Astrocyte of the hippocampus (primary cell): ENCODE data around the gene MGMT.

Source experiments
- DNase-seq: peaks from one replicate; pipeline ENCODE4 v3.0.0; 2011; ENCODE audit warnings: low read depth, low spot score

MGMT gene

DNA sequence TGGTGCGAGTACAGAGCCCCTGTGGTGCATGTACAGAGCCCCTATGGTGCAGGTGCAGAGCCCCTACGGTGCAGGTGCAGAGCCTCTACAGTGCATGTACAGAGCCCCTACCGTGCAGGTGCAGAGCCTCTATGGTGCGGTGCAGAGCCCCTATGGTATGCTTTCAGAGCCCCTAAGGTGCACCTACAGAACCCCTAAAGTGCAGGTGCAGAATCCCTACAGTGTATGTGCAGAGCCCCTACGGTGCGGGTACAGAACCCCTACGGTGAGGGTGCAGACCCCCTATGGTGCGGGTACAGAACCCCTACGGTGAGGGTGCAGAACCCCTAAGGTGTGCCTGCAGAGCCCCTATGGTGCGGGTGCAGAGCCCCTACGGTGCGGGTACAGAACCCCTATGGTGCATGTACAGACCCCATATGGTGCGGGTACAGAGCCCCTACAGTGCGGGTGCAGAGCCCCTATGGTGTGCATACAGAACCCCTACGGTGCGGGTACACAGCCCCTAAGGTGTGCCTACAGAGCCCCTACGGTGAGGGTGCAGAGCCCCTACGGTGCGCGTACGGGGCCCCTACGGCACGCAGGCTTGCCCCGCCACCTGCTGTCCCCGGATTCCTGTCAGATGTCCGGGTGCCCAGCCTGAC, 53.5 kb downstream of the MGMT start:
- DNase-seq = no peak

DNA sequence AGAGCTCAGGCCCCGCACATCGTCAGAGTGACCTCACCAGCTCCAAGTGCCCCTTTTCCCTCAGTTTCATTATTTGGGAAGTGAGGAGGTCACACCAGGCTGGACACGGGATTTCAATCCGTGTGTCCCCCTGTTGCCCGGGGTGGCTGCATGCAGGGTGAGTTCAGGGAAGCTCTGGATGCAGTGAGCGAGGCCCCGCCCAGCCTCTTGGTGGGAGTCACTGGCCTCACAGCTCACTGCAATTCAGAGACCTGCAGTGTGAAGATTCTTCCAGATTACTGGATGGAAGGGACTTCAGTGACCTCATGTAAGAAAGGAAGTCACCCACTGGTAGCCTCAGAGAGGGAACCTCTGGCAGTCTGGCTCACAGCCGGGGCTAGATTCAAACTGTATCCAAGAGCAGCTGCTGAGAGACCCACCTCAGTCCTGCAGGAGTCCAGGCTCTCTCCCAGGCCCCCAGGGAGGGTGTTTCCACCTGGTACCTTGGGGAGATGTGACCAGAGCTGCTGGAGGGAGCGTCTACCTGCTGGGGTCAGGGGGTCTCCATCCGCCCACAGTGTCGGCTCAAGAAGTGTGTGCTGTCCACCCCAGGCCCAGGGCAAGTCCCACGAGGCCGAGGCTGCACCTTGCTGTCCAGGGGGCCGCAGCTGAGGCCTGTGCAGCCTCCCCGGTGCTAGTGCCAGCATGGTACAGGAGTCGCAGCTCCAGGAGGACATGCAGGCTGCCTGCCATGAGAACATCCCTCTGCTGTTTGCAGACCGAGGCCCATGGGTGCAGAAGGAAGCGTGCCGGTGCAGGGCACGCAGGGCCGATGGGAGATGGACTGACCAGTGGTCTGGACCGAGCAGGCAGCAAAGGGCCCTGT, 54.4 kb downstream of the MGMT start:
- DNase-seq = no peak

DNA sequence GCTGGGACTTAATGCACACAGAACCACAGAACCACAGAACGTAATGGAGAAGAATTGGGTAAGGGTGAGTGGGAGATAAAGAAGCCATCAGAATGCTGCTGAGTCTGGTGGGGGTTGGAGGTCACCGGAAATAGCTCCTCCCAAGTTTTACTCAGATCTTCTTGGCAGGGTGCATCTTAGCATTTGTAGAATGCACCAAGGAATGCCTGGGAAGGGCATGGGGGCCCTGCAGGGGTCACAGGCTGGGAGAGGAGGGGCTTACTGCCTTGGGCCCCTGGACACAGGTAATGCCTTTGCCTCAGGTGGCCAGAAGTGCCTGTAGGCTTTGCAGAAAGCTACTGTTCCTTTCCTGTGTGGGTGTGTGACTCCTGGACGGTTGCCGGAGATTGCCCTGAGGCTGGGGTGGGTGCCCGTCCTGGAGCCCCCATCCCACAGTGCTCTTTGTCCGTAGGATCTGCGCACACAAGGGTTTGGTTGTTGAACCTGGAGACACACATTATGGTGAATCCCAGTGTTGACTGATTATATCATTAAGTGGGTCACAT, 55.1 kb downstream of the MGMT start:
- DNase-seq = no peak

DNA sequence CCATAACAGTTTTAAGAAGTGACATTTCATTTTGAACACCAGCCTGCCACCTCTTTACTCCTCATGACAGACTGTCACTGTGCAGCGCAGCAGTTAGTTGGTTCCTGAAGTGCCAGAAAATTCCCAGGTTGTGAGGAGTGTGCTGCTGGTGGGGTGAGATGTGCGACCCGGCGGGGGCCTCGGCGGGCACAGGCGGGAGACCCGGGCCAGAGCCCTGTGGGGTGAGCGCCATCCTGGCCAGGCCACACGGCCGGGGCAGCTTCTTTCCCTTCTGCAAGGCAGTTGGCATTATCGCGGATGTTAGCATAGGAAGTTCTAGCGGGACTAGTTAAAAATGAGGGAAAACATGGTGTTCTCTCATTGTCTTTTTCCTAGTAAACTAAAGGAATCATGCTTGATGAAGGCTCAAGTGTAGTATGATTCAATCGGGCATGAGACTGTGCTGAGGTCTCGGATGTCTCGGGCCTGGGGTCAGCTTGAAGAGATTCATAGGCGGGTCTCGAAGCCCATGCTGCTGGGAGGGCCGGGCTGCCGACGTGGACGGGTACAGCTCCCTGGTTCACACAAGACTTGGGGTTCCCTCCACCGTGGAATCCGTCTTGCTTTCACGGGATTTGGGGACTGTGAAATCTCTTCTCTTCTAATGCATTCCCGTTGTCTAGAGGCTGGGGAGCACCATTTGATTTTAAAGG, 56.1 kb downstream of the MGMT start:
- no peak for DNase-seq

DNA sequence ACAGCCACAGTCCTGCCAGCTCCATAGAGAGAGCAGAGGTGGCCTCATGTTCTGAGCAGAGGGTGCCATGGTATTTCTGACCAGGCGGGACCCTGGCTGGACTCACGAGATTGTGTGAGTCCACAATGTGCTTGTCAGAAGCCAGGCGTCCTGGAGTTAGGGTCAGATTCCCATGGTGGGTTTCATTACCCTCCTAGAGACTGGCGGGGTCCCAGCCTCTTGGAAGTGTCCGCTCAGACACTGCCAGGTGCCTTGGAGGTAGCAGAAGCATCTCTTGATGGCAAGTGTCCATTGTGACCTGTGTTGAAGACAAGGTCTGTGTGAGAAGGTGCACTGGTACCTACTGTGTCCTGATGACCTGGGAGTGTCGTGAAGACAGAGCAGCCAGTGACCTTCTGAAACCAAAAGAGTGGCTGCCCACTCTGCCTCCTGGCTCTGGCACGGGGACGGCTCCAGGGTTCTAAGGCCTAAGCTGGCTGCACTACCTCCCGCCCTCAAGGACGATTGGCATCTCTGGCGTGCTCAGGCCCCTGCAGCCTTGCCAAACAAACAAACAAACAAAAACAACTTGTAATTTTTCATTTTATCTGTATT, 56.8 kb downstream of the MGMT start:
- no peak for DNase-seq

DNA sequence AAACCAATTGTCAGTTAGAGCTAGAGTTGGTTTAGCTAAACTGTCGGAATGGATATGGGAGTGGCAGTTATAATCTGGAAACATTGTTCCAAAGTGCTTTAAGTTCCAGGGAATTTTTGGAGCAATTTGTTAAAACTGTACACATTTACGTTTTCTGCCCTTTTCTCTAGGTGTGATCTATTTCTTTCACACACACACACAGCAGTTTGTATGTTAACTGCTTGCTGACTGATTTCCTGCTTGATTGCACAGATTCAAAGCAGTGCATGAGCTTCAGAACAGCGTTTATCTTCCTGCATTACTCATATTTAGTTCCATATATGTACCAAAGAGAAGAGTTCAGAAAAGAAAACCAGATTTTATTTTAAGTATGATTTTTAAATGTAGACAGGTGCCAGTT, 57.9 kb downstream of the MGMT start:
- no peak for DNase-seq

DNA sequence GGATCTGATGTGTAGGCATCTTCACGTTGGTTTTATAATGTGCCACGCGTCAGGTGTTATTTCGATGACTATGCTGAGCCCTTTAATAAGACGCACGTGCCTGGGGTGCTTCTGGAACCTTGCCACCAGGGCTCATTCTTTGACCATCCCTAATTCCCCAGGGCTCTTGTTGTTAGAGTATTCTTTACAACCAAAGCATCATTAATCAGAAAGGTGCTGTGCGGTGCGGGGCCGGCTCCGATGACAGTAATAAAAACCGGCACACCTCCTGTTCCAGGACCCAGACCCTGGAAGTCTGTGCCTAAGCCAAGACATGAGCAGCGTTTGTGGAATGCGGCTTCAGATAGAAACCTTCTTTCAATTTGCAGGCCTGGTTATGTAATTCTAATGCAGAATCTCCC, 58.4 kb downstream of the MGMT start:
- DNase-seq = peak; percentile 75

DNA sequence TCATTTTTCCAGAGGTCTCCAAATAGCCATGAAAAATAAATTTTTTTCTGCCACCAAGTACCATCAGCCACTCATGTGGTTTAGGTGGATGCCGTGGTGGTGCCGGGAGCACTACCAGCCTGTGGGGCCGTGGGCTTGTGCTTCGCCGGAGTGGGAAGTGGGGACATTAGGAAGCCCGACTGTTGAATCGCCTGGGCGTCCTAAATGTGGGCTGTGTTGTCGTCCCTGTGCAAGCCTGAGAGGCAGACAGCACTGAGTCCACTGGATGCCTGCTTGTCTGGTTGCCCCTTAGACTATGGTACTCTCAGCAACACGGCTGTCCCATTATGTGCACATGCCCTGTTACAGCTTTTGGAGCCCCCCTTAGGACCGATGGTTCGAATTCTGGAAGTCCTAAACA, 59.9 kb downstream of the MGMT start:
- DNase-seq = no peak

DNA sequence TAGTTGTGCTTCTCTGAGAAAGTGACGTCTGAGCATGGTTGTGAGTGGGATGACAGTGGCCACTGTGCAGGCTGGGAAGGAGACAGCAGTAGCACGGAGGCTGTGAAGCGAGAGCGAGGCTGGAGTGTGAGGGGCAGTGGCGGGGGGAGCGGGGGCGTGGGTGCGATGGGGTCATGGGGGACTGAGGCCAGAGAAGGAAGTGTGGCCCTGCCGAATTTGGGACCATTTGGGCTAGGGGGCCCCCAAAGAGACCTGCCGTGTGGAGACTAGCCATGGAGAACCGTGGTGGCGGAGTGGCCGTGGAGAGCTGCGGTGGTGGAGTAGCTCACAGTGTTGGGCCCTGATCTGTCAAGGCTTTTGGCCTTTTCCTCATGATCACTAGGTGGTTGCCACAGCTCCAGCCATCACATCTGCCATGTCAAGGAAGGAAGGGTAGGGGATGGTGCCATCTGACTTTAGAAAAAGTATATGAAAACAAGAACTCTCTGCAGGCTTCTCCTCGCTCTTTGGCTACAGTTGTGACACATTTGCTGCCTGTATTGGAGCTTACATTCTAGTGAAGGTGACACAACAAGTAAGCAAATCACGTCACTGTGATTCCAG, 61.4 kb downstream of the MGMT start:
- DNase-seq = no peak

DNA sequence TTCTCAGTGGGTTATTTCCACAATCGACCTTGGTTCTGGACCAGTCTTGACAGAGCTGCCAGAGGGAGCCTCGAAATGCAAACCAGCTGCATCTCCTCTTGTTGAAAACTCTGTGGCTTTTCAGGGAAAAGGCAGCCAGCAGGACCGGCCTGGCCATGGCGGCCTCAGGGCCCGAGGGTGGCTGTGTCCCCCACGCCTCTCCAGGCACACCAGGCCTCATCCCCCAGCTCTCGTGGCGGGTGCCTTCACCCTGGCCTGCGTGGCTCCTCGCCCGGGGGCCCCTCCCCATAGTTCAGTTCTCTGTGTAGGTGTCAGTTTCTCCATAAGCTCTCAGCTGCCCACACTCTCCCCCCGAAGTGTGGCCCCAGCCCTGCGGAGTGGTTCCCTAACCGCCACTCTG, 63.5 kb downstream of the MGMT start:
- no peak for DNase-seq

DNA sequence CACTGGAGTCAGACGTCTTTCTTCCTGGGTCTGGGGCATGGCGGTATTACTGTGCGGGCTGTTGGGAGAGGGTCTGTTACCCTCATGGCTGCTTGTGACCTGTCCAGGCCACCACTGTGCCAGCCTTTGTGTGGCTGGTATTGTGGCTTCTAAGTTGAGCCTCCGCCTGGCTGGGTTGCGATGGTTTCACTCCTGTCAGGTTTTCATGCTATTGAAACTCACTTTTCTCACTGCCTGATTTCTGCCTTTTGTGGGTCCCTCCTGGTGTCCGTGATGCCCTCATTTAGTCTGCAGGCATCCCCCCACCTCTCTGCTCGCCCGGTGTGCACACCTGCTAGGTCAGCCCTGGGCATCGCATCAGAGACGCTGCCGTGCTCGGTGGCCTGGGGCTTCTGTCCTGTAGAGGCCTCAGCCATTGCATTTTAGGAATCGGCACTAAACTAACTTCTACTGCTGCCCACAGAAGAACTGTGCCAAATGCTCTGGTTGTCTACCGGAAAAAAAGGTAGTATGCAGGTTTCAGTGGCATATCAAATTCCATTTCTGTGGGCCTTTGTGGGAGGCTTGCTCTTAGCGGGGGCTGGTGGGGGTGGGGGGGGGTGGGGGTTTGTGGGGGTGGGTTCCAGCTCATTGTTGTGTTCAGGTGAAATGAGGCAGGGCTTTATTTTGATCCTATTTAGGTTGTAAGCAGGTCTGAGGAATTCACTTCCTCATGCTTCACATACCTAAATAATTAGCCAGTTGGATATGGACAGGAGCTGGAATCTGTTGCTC, 64.3 kb downstream of the MGMT start:
- peak; percentile 83 for DNase-seq

DNA sequence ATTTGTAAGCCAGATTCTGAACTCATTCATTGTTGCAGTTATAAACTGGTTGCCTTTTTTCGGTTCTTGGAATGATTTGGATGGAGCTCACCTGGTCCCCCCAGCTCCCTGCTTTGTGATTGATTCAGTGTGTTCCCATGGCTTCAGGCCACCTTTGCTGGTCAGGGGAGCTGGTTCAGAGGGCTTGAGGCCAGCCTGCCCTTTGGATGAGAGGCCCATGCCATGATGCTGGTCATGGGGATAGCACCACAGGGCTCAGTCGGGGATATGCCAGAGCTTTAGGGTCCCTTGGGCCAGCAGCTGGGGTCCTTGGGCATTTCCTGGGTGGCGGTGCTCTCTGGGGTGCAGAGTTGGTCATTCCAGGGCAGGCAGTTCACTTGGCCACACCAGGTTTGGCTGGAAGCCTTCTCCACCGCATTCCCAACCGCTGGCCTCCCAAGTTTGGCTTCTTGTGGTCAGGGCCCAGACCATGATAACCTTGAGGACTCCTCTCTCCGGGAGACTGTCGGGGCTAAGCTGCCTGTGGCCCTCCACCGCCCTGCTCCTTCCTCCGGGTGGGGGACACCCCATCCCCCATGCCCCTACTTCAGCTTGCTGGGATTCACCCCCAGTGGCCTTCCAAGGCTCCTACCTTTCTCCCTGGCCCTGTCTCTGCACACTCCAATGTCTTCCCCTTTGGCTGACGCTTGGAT, 65.1 kb downstream of the MGMT start:
- DNase-seq = peak; percentile 87

DNA sequence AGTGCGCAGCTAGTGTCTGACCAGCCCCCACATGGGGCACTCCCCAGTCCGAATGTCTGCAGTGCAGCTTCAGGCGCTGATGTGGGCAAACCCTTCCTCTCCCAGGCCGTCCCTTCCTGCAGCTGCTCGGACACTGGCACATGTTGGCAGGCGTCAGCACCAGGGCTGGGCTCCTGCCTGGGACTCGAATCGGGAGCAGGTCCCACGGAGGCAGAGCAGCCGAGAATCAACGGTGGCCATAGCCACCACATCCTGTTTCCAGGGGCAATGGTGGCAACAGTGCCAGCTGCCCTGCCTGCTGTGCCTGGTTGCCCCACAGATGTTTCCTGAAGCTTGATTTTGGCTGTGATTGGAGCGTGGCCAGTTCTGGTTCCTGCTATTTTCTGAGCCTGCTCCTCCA, 65.8 kb downstream of the MGMT start:
- no peak for DNase-seq

DNA sequence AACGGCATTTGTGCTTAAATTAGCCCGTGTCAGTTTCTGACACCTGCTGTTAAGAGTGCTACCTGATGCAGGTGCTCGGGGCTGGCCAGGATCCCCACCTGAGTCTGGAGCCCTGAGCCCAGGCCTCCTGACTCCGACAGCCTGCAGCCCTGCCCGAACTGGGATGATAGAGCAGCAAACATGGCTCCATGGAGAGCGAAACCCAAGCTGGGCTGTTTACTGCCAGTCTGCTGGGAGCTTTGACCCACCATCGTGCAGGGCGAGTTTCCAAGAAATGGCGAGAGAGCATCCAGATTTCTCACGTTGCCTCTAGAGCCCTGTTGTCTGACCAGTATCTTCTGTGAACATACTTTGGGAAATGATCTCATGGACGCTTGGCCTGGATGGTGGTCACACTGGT, 66.2 kb downstream of the MGMT start:
- no peak for DNase-seq

DNA sequence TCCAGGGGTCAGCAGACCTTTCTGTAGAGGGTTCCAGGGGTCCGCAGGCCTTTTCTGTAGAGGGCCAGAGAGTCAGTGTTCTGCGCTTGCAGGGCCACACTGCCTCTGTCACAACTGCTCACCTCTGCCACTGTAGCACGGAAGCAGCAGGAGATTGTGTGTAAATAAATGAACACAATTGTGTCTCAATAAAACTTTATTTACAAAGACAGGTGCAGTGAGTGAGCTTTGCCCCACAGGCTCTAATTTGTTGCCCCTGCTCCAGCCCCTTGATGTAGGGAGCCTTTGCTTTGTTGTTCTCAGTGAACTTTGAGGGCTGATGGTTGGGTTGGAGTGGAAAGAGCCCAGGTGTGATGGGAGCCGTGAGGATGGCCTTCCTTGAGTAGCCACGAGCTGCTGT, 67.8 kb downstream of the MGMT start:
- no peak for DNase-seq

DNA sequence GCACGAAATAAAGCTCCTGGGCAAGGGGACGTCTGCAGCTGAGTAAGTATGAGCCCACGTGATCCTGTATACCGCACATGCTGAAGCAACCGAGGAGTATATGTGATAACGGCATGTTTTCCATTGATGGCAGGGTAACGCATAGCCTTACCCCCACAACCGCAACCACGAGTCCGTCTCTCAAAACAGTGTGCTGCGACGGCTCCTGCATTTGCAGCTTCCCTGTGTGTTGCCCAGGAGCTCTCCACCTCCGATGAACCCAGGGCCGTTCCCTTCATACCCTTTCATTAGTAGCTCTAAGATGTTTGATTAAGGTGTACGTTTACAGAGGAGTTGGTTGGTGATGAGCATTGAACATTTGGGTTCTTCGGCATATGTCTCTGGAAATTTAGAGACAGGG, 69.3 kb downstream of the MGMT start:
- no peak for DNase-seq

DNA sequence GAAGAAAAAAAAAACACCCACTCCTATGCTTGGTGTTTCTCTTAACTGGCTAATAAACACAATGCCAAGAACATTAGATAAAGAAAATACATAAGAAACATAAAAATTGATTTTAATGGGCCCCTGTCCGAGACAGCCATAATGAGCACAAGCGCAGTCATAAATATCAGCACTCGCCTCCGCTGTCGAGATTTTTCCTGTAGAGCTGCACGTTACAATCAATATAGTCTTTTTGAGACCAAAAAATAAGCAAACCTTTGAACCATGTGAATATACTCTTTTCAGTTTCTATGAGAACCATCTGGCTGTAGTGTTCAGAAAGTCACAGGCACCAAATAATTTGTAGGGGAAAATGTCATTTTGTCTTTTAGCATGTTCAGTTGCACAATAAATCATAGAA, 70.1 kb downstream of the MGMT start:
- DNase-seq = no peak

DNA sequence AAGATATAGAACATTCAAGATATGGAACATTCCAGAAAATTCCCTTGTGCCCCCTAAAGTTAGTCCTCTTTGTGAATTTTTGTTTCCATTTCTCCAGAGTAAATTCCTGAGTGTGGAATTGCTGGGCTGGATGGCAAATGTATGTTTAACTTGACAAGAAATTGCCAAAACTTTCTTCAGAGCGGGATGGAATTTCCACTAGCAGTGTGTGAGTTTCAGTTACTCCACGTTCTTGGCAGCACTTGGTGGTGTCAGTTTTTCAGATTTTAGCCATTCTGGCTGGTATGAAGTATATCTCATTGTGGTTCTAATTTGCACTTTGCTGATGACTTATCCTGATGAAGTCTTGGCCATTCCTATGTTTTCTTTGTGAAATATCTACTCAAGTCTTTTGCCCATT, 71.2 kb downstream of the MGMT start:
- DNase-seq = no peak

DNA sequence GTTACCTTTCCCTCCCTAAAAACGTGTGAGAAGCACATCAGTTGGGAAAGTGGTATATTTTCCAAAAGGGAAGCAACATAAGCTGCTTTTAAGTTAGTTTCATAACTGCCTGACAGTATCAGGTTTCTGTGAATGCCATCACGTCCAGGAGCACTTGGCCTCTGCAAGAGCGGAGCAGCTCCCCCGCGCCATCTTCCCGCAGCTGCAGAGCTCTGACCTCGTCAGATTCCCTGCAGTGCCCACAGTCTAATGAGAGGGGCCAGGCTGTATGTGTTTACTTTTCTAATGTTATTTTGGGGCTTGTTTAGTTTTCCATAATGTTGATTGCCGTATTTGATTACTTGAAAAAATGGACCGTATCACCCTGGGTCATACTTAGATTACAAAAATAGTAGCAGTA, 74.2 kb downstream of the MGMT start:
- no peak for DNase-seq

DNA sequence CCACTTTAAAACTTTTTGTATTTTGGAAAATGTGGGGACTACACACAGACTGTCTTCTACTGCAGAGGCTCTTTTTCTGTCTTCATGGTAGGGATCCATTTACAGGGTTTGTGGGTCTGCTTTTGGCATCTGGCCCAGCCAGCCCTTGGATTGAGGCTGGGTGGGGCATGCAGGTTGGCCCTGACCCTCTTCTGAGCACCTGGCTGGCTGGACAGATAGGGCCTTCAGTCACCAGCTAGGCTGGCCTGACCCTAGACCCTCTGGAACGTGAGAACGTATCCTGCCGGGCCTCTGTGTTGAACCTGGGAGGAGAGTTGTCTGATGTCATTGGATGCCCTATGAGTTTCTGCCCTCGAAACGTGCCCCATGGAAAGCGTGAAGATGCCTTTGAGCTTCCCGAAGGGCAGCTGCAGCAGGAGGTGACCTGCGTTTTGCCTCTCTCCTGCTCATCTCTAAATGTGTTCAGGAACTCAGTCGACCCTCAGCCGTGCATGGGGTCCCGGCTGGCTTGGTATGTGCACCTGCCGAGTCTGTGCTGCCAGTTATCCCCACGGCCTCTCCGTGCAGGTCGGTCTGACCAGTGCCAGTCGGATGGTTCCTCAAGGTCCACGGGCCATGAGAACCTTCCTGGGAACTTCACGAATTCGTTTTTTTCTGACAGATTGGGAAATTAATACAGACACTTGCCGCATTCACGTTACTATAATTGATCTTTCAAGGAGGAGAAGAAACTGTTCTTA, 74.9 kb downstream of the MGMT start:
- DNase-seq = no peak
